VCaP (cell line): Measurements from ENCODE around the gene MAST3.
"Not testable (repeated sequence)": the region's sequence is repeated elsewhere in the genome, so short reads cannot be mapped to it uniquely, and the experiment has no call there.

Experiments
- H3K27ac ChIP-seq: fragments of 450-650 bp; 2 replicates; pipeline ENCODE4 v1.5.1; 2017
- TF ChIP-seq, protein P1 (sequence below): fragments of 450-650 bp; conservative IDR thresholded peaks from 2 replicates; pipeline ENCODE4 v1.5.1; 2017; ENCODE audit warnings: mild to moderate bottlenecking, moderate library complexity

Gene MAST3

GRCh38 chr19:18104793-18105131 lies 7.2 kb downstream of the MAST3 start:
- peak overlapping the region; percentile 49 for H3K27ac ChIP-seq
- TF ChIP-seq, protein P1, sequence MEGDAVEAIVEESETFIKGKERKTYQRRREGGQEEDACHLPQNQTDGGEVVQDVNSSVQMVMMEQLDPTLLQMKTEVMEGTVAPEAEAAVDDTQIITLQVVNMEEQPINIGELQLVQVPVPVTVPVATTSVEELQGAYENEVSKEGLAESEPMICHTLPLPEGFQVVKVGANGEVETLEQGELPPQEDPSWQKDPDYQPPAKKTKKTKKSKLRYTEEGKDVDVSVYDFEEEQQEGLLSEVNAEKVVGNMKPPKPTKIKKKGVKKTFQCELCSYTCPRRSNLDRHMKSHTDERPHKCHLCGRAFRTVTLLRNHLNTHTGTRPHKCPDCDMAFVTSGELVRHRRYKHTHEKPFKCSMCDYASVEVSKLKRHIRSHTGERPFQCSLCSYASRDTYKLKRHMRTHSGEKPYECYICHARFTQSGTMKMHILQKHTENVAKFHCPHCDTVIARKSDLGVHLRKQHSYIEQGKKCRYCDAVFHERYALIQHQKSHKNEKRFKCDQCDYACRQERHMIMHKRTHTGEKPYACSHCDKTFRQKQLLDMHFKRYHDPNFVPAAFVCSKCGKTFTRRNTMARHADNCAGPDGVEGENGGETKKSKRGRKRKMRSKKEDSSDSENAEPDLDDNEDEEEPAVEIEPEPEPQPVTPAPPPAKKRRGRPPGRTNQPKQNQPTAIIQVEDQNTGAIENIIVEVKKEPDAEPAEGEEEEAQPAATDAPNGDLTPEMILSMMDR: no peak

GRCh38 chr19:18105259-18105658 lies 7.7 kb downstream of the MAST3 start:
- not testable (repeated sequence) for H3K27ac ChIP-seq

GRCh38 chr19:18107235-18107634 lies 9.7 kb downstream of the MAST3 start:
- H3K27ac ChIP-seq: no peak overlapping the region
- TF ChIP-seq, protein P1: no peak

GRCh38 chr19:18108897-18109296 lies 11.3 kb downstream of the MAST3 start:
- TF ChIP-seq, protein P1: no peak
- H3K27ac ChIP-seq: no peak overlapping the region

DNA sequence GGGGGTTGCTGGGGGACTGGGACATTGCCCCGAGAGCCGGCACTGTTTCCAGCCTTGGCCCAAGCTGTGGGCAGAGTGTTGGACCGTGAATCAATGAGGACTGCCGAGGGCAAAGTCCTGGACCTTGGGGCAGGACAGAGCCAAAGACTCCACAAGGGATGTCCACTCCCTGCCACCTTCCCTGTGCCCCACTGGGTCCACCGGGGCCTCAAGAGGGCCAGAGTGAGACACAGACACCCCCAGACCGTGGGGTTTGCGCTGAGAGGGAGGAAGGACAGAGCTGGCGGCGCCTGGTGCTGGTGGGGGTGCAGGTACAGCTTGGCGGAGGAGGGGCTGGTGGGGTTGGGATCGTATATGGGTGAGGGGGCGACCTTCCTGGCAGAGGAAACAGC lies 11.8 kb downstream of the MAST3 start:
- H3K27ac ChIP-seq: peak overlapping the region; percentile 67; the same call in 1 of the 2 replicates
- TF ChIP-seq, protein P1: no peak

DNA sequence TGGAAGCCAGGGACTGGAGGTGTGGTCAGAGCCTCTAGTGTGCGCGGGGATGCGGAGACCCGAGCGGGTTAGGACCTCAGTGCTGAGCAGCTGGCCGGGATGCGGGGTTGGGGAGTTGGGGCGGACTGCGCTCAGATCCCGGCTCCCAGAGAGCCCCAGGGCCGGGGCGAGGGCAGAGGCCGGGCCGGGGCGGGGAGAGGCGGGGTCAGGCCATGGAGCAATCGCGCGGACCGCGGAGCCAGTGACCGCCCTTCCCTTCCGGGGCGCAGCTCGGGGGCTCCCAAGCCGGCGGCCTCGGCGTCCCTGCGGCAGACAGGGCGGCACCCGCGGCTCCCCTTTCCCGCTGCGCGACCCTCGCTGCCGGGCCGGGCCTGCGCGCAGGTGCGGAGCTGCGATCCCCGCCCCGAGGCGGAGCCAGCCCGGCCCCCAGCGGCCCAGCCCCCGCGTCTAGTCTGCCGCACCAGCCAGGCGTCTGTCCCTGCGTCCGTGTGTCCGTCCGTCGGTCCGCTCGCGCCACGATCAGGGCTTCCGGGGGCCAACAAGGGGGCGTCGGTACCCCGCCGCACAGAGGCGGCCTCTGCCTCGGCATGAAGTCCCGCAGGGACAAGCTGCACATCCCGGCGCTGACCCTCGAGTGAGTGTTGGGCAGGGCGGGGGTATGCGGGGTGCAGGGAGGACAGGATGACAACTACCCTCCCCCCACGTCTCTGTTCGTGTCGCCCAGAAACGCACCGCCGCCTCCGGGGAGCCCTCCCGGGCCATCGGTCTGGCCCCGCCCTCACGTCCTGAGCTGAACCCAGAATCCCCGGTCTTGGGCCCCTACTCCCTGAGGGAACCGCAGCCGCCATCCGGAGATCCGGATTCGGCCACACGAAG lies 12.4 kb downstream of the MAST3 start:
- peak overlapping the region; percentile 67; the same call in 1 of the 2 replicates for H3K27ac ChIP-seq
- TF ChIP-seq, protein P1: no peak

GRCh38 chr19:18110609-18111232 lies 13.1 kb downstream of the MAST3 start:
- TF ChIP-seq, protein P1: no peak
- H3K27ac ChIP-seq: peak overlapping the region; percentile 67; the same call in 1 of the 2 replicates

GRCh38 chr19:18112989-18113478 lies 15.5 kb downstream of the MAST3 start:
- H3K27ac ChIP-seq: no peak overlapping the region

More at GRCh38 chr19:18112989-18113478, 15.5 kb downstream of the MAST3 start:
- TF ChIP-seq, protein P1: peak; percentile 99
